Smooth muscle cell (in vitro differentiated cells): Measurements from ENCODE around the gene RIPOR2. TPM values are rescaled to one million over a fixed set of nuclear protein-coding genes. Genes with fewer than 3 reads are reported as not detected.

Experiments used
- DNase-seq: peaks from one replicate; lab custom pipeline; 2025; ENCODE audit not compliant: unreplicated experiment; lab: John Stamatoyannopoulos, UW
- H2AFZ ChIP-seq: fragments of 200-600 bp; sonication (generic); 2 replicates; pipeline ENCODE4 v1.6.0; 2016; ENCODE audit warnings: antibody characterized with exemption, low read depth, mild to moderate bottlenecking
- H3F3A ChIP-seq: fragments of 200-600 bp; sonication (generic); 2 replicates; pipeline ENCODE4 v1.6.0; 2017; ENCODE audit warnings: antibody characterized with exemption, low read depth
- H3K27ac ChIP-seq: fragments of 200-600 bp; sonication (generic); 2 replicates; pipeline ENCODE4 v1.5.1; 2016; ENCODE audit warnings: low read depth, mild to moderate bottlenecking
- H3K27me3 ChIP-seq: fragments of 200-600 bp; sonication (generic); 2 replicates; pipeline ENCODE4 v1.6.1; 2016; ENCODE audit warnings: low read depth, mild to moderate bottlenecking
- H3K36me3 ChIP-seq: fragments of 200-600 bp; sonication (generic); 2 replicates; pipeline ENCODE4 v1.5.1; 2016; ENCODE audit warnings: low read depth
- H3K4me1 ChIP-seq: fragments of 200-600 bp; sonication (generic); 2 replicates; pipeline ENCODE4 v1.5.1; 2016; ENCODE audit warnings: low read depth
- H3K4me2 ChIP-seq: fragments of 200-600 bp; sonication (generic); 2 replicates; pipeline ENCODE4 v1.6.0; 2016; ENCODE audit warnings: mild to moderate bottlenecking
- H3K4me3 ChIP-seq: fragments of 200-600 bp; sonication (generic); 2 replicates; pipeline ENCODE4 v1.5.1; 2016; ENCODE audit warnings: mild to moderate bottlenecking
- H3K79me2 ChIP-seq: fragments of 200-600 bp; sonication (generic); 2 replicates; pipeline ENCODE4 v1.6.0; 2016; ENCODE audit warnings: low read depth, mild to moderate bottlenecking
- H3K9ac ChIP-seq: fragments of 200-600 bp; sonication (generic); 2 replicates; pipeline ENCODE4 v1.6.0; 2016; ENCODE audit warnings: low read depth
- H3K9me3 ChIP-seq: fragments of 200-600 bp; sonication (generic); replicated peaks from 2 replicates; pipeline ENCODE4 v1.5.1; 2016; ENCODE audit warnings: low read depth
- H4K20me1 ChIP-seq: fragments of 200-600 bp; sonication (generic); 2 replicates; pipeline ENCODE4 v1.6.0; 2016; ENCODE audit warnings: low read depth
- CTCF ChIP-seq: fragments of 200-600 bp; sonication (generic); IDR thresholded peaks from 2 replicates; pipeline ENCODE4 v1.5.1; 2017; ENCODE audit warnings: borderline replicate concordance, mild to moderate bottlenecking, antibody characterized with exemption; ENCODE audit not compliant: insufficient read depth, poor library complexity, severe bottlenecking
- WGBS: methylation state at CpG from one replicate; pipeline ENCODE4 v1.1.7; 2016; ENCODE audit warnings: low lambda C conversion rate; 5-methylcytosine and 5-hydroxymethylcytosine counted together
- polyA plus RNA-seq: library from polyadenylated mRNA; unstranded; fragments of >200 nt; fragmentation: Nextera tagmentation; extraction: Ambion mirVana; gene quantifications from 2 replicates; pipeline ENCODE4 v1.2.1, GENCODE V29; 2016
- total RNA-seq: library from RNA; depleted of rRNA; stranded (reverse); fragments of >200 nt; gene quantifications from 2 replicates; pipeline ENCODE4 v1.2.3, GENCODE V29; 2014

The RIPOR2 gene
- total and polyA plus RNA-seq, 2 experiments from 2014 or later = 2.3 to 5.6 TPM

- DNase-seq = no peak
- no peaks in the 10 kb centered on the region for H3K27me3 ChIP-seq
- H3K9me3 ChIP-seq = no peaks in the 10 kb centered on the region
- no peaks in the 10 kb centered on the region for H4K20me1 ChIP-seq
- peaks cover 37% of the 10 kb centered on the region for H3K4me1 ChIP-seq
- no peak overlapping the region for H2AFZ ChIP-seq
- peaks cover 3% of the 10 kb centered on the region for H3F3A ChIP-seq
- no peak overlapping the region for H3K4me3 ChIP-seq
- TF ChIP-seq CTCF = peak; percentile 55
- no peaks in the 10 kb centered on the region for H3K79me2 ChIP-seq
- H3K4me2 ChIP-seq = no peak overlapping the region
- no peak overlapping the region for H3K9ac ChIP-seq
- H3K36me3 ChIP-seq = no peaks in the 10 kb centered on the region
- no peak overlapping the region for H3K27ac ChIP-seq
- 37% methylated on average over 7 of the region's 7 CpGs for WGBS
These were observed 1.8 kb downstream of the RIPOR2 start for GRCh38 chr6:24933868-24934401.

GRCh38 chr6:24933266-24933665 is 2.5 kb downstream of the RIPOR2 start:
- Histone ChIP-seq H3K4me1 (peaks cover 39% of the 10 kb centered on the region), H3K36me3 (no peaks in the 10 kb centered on the region), H3K79me2 (no peaks in the 10 kb centered on the region), H3K4me3 (no peak overlapping the region), H3K9ac (no peak overlapping the region), H3K4me2 (no peak overlapping the region), H3K27ac (peak overlapping the region; percentile 75), H3F3A (peaks cover 3% of the 10 kb centered on the region), H2AFZ (no peak overlapping the region), H3K9me3 (no peaks in the 10 kb centered on the region), H3K27me3 (no peaks in the 10 kb centered on the region), H4K20me1 (no peaks in the 10 kb centered on the region)
- no peak for DNase-seq
- no peak for TF ChIP-seq CTCF
- 38% methylated on average over 3 of the region's 3 CpGs for WGBS

- Histone ChIP-seq H3K27ac (peak overlapping the region; percentile 75), H3K36me3 (no peaks in the 10 kb centered on the region), H3K27me3 (no peaks in the 10 kb centered on the region), H3K9ac (no peak overlapping the region), H4K20me1 (no peaks in the 10 kb centered on the region), H3K79me2 (no peaks in the 10 kb centered on the region), H3K4me2 (peak overlapping the region; percentile 71), H3F3A (peaks cover 3% of the 10 kb centered on the region), H3K9me3 (no peaks in the 10 kb centered on the region), H2AFZ (no peak overlapping the region), H3K4me1 (peaks cover 39% of the 10 kb centered on the region), H3K4me3 (no peak overlapping the region)
- no peak for TF ChIP-seq CTCF
- DNase-seq = no peak
- WGBS = 60% methylated on average over 3 of the region's 3 CpGs
These were observed 2.9 kb downstream of the RIPOR2 start for GRCh38 chr6:24932832-24933231.
